Astrocyte of the cerebellum (primary cell): ENCODE results near the gene MAGEA9B.
"Not testable (repeated sequence)": the region's sequence is repeated elsewhere in the genome, so short reads cannot be mapped to it uniquely, and the experiment has no call there.

Experiments
- DNase-seq: peaks from one replicate; pipeline ENCODE4 v3.0.0-alpha.2; 2011; ENCODE audit warnings: low read depth
- H3K4me3 ChIP-seq: 2 replicates; pipeline ENCODE4 v1.5.1; 2011; ENCODE audit warnings: mild to moderate bottlenecking, low read depth, low read length, moderate library complexity
- in situ Hi-C: cut with HindIII; loops from 2 replicates; pipeline ENCODE4 v1.10.0; 2017; ENCODE audit warnings: low sequenced_read_pairs
- TF ChIP-seq, protein P1 (sequence below): IDR thresholded peaks from 2 replicates; pipeline ENCODE4 v1.5.1; 2012; ENCODE audit warnings: low read length, low read depth, moderate library complexity, mild to moderate bottlenecking; ENCODE audit errors: missing control alignments

The MAGEA9B gene

DNA sequence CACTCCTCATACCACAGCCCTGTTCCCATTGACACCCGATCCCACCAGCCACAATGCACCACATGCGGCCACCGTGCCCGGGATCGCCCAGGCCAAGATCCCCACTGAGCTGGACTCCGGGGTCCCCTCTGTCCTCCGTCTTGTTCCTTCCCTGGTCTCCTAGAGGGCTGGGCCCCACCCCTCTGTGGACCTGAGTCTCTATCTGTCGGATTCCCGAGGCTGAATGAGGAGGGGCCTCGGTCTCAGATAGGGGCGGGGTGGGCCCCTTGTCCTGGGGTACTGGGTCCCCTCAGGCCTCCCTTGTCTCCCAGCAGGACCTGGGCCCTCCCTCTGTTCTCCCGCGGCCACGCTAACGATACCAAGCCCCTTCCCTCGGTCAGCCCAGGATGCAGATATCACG is 1.6 kb downstream of the MAGEA9B start:
- in situ Hi-C loops, DNase-seq, H3K4me3 ChIP-seq: not testable (repeated sequence)

DNA sequence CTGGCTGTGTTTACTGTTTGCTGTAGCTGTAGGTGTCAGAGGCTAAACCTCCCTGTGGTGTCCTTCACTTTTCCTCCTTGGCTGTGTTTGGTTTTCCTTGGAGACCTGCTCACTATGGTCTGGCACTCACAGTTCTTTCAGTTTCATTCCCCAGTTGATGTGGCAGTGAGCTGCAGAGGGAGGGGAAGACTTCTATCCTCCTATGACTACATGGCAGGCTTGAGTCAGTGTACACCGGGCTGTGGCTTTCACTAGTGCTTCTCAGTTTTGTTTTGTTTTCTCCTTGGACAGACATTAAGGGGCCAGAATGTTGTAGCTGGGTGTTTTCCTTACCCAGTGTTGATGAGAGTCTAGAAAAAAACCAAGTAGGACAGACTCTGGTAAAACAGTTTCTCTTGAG is 13.8 kb downstream of the MAGEA9B start:
- in situ Hi-C loops, DNase-seq, H3K4me3 ChIP-seq: not testable (repeated sequence)

DNA sequence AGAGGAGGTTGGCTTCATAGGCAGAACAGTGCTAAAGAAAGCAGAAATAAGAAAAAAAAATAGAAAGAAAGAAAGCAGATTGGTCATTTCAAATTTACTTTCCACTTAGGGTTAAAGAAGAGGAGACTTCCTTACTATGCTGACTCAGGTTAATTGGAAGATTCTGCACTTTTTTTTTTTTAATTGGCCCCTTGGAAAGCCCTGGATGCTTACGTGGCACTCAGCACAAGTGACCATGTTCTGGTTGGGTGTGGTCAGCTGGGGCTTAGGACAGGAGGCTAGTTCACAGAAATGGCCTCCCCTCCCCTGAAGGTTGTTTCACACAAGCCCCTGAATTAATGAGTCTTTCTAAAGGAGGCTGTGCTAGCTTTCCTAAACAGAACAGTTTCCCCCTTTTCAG is 14.5 kb downstream of the MAGEA9B start:
- in situ Hi-C loops, result no loop called here
- no peak overlapping the region for H3K4me3 ChIP-seq
- no peak for DNase-seq
- TF ChIP-seq, protein P1, sequence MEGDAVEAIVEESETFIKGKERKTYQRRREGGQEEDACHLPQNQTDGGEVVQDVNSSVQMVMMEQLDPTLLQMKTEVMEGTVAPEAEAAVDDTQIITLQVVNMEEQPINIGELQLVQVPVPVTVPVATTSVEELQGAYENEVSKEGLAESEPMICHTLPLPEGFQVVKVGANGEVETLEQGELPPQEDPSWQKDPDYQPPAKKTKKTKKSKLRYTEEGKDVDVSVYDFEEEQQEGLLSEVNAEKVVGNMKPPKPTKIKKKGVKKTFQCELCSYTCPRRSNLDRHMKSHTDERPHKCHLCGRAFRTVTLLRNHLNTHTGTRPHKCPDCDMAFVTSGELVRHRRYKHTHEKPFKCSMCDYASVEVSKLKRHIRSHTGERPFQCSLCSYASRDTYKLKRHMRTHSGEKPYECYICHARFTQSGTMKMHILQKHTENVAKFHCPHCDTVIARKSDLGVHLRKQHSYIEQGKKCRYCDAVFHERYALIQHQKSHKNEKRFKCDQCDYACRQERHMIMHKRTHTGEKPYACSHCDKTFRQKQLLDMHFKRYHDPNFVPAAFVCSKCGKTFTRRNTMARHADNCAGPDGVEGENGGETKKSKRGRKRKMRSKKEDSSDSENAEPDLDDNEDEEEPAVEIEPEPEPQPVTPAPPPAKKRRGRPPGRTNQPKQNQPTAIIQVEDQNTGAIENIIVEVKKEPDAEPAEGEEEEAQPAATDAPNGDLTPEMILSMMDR, result no peak

DNA sequence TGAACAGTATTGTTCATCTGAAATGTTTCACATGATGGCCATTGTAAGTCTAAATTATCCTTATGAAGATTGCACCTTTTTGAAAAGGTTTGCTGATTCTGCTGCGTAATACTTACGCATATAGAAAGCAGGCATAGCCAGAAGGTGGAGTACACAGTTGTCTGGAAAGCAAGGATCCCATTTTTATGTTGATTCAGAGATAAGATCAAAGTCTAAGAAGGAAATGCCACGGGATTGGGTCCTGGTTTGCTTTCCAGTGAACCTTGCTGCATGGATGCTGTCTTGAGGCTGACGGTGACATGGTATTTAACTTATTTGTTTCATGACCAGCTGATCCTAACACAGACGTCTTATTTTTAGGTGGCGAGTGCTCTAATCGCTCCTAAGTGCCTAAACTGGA is 15.5 kb downstream of the MAGEA9B start:
- DNase-seq, result no peak
- TF ChIP-seq, protein P1, result no peak
- in situ Hi-C loops, result no loop called here
- H3K4me3 ChIP-seq, result no peak overlapping the region

DNA sequence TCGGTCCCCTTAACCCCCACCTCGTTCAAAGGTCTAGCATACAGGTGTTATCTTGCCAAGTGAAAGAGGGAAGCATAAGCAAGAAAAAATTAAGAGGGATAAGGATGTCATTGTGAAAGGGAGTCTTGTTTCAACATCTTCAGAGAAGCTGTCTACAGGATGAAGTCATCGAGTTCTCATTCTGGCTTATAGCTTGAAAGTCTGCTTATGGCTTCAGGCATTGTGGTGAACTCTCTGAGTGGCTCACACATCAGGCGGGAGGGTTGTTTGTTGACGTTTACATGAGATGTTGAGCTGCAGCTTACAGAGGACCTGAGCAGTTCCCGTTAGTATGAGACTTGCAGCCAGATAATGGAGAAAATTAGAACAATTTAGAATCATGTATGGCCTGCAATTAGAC is 16.6 kb downstream of the MAGEA9B start:
- TF ChIP-seq, protein P1, result no peak
- in situ Hi-C loops, result no loop called here
- no peak overlapping the region for H3K4me3 ChIP-seq
- DNase-seq, result no peak

DNA sequence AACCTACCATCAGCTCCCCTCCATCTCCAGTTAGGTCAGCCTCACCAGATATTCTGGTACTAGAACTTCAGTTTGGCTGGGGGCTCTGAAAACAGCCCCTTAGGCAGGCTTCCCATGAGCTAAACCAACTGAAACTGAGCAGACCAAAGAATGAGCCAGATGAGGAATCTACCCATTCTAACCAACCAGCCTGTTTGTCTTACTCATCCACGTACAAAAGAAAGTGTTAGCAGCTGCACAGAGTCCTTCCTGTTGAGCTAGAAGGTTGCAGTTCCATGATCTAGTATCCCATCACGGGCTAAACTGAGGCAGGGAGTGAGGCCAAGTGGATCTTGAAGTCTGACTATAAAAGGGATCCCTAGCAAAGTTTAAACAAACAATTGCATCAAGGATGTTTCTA is 17.5 kb downstream of the MAGEA9B start:
- no peak for DNase-seq
- H3K4me3 ChIP-seq, result no peak overlapping the region
- in situ Hi-C loops, result no loop called here
- TF ChIP-seq, protein P1, result no peak

DNA sequence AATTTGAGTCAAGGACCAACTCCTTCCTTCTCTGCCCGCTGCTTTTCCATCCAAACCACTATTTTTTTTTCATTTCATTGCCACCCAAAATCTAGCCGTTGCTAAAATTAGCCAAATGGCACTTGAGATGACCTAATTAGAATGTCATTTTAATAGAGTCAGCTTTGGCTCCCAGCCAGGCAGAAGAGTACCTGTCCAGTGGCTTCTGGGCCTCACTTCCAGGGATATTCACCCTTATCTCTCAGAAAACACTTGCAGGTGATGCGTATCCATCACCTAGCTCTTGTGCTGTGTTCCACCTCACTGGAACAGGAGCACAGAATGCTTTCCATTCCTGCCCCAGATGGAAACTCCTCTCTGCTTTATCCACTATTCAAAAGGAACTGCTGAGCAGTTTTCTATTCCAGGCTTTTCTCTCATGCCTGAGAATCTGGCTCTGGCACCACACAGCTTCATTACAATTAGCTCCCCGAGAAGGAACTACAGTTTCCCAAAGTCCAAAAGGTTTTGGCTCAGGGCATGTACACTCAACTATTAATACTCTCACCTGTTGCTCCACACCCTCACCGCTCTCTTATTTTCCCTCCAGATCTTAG is 18.5 kb downstream of the MAGEA9B start:
- TF ChIP-seq, protein P1, result no peak
- H3K4me3 ChIP-seq, result no peak overlapping the region
- DNase-seq, result no peak
- in situ Hi-C loops, result no loop called here

DNA sequence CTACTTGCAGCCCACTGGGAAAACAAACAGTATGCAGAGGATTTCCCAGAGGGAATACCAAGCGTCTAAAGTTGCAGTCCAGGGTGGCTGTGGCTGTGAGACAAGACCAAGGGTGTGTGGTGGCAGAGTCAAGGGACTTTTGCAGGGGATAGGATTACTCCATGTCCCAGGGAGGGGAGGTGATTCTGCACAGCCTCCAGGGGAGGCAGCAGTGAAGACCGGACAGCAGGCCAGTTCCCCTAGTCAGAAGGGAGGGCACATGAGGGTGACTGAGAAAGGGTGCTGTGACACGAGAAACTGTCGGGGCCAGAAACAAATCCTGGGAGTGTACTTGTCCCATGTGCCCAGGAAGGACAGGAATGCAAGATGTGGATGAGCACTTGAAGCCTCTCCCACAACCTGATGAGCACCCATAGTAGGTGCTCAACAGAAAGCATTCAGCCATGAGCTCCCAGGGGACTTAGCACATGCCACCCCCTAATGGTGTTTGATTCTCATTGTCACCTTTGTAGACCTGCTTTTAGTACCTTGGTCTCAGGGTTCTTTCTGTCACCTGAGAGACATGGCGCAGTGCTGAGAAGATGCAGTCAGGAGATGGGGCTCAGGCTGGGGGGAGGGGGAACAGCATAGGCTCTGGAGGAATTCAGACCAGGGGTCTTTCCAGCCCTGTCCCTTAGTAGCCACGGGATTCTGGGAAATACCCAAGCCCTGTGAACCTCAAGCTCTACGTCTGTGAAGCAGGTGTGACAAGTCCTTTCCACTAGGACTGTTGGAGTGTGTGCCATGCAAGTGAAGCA is 19.4 kb downstream of the MAGEA9B start:
- TF ChIP-seq, protein P1, result no peak
- in situ Hi-C loops, result no loop called here
- H3K4me3 ChIP-seq, result no peak overlapping the region
- DNase-seq, result no peak
